Loucy (cell line): ENCODE results near the gene CAPN11.

Source experiments
- H2AFZ ChIP-seq: fragments of 200-600 bp; sonication (generic); 2 replicates; pipeline ENCODE4 v1.6.0; 2016; ENCODE audit warnings: antibody characterized with exemption, mild to moderate bottlenecking, low read length, moderate library complexity
- H3F3A ChIP-seq: fragments of 200-600 bp; 2 replicates; pipeline ENCODE4 v1.6.0; 2016; ENCODE audit warnings: antibody characterized with exemption, low read depth, mild to moderate bottlenecking
- H3K27me3 ChIP-seq: fragments of 200-600 bp; sonication (generic); 2 replicates; pipeline ENCODE4 v1.6.1; 2014; ENCODE audit warnings: low read length, mild to moderate bottlenecking; ENCODE audit not compliant: insufficient read depth, poor library complexity, severe bottlenecking
- H3K36me3 ChIP-seq: fragments of 200-600 bp; sonication (generic); 2 replicates; pipeline ENCODE4 v1.6.1; 2016; ENCODE audit warnings: low read length; ENCODE audit not compliant: insufficient read depth
- H3K4me1 ChIP-seq: fragments of 200-600 bp; sonication (generic); 2 replicates; pipeline ENCODE4 v1.5.1; 2014; ENCODE audit warnings: low read length, mild to moderate bottlenecking; ENCODE audit not compliant: insufficient read depth, poor library complexity, severe bottlenecking
- H3K4me2 ChIP-seq: fragments of 200-600 bp; sonication (generic); 2 replicates; pipeline ENCODE4 v1.6.0; 2014; ENCODE audit warnings: antibody characterized with exemption, low read length, low read depth, mild to moderate bottlenecking; ENCODE audit not compliant: poor library complexity, severe bottlenecking
- H3K4me3 ChIP-seq: fragments of 200-600 bp; sonication (generic); 2 replicates; pipeline ENCODE4 v1.5.1; 2014; ENCODE audit warnings: low read length, mild to moderate bottlenecking, mixed read lengths; ENCODE audit not compliant: poor library complexity, severe bottlenecking
- H3K79me2 ChIP-seq: fragments of 200-600 bp; sonication (generic); 2 replicates; pipeline ENCODE4 v1.6.1; 2014; ENCODE audit warnings: low read length; ENCODE audit not compliant: insufficient read depth
- H3K9ac ChIP-seq: fragments of 200-600 bp; sonication (generic); 2 replicates; pipeline ENCODE4 v1.6.0; 2014; ENCODE audit warnings: mild to moderate bottlenecking, low read depth, low read length, moderate library complexity; ENCODE audit not compliant: poor library complexity, severe bottlenecking
- H3K9me2 ChIP-seq: fragments of 200-600 bp; sonication (generic); replicated peaks from 2 replicates; pipeline ENCODE4 v1.6.1; 2016; ENCODE audit warnings: low read depth, low read length, mixed read lengths
- H3K9me3 ChIP-seq: fragments of 200-600 bp; sonication (generic); 2 replicates; pipeline ENCODE4 v1.6.1; 2014; ENCODE audit warnings: mild to moderate bottlenecking, antibody characterized with exemption, low read length, low read depth; ENCODE audit not compliant: insufficient read depth
- H4K20me1 ChIP-seq: fragments of 200-600 bp; sonication (generic); 2 replicates; pipeline ENCODE4 v1.6.0; 2014; ENCODE audit warnings: antibody characterized with exemption, low read length, mild to moderate bottlenecking; ENCODE audit not compliant: insufficient read depth, poor library complexity, severe bottlenecking
- CTCF ChIP-seq: fragments of 200-600 bp; sonication (generic); conservative IDR thresholded peaks from 2 replicates; pipeline ENCODE4 v1.5.1; 2014; ENCODE audit warnings: mild to moderate bottlenecking, antibody characterized with exemption, low read length
- EZH2phosphoT487 ChIP-seq: fragments of 200-600 bp; IDR thresholded peaks from 2 replicates; pipeline ENCODE4 v1.6.1; 2018; ENCODE audit warnings: antibody characterized with exemption, mild to moderate bottlenecking, moderate library complexity, borderline replicate concordance

The CAPN11 gene

GRCh38 chr6:44228031-44228430, 69.4 kb downstream of the CAPN11 start:
- H3K4me1 ChIP-seq, result peaks cover 26% of the 10 kb centered on the region
- no peak overlapping the region for H2AFZ ChIP-seq
- H3K4me3 ChIP-seq, result no peak overlapping the region
- no peaks in the 10 kb centered on the region for H3K9me2 ChIP-seq
- no peaks in the 10 kb centered on the region for H4K20me1 ChIP-seq
- no peaks in the 10 kb centered on the region for H3K27me3 ChIP-seq
- H3K36me3 ChIP-seq, result peaks cover 5% of the 10 kb centered on the region; the same call in 1 of the 2 replicates
- H3K4me2 ChIP-seq, result no peak overlapping the region
- H3K9ac ChIP-seq, result no peak overlapping the region
- H3K79me2 ChIP-seq, result peaks cover 34% of the 10 kb centered on the region
- no peak for TF ChIP-seq CTCF
- no peak for TF ChIP-seq EZH2phosphoT487
- no peaks in the 10 kb centered on the region for H3F3A ChIP-seq
- no peaks in the 10 kb centered on the region for H3K9me3 ChIP-seq

DNA sequence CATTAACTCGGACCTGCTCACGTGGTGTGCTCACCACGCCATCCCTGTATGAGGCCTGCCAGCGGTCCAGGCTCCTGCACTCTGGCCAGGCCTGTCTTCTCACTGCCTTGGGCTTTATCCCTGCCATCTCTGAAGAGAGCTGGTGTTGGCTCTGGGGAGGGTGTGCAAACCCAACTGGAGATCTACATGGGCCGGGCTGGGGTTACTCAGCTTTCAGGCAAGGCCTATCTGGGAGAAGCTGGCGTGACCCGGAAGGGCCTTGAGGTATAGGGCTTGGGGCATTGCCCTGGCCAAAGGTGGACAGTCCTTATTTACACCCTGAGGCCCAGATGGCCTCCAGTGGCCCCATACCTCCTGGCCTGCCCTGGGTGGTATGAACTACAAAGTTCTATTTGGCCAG, 69.8 kb downstream of the CAPN11 start:
- Histone ChIP-seq H2AFZ (no peak overlapping the region), H3K9me3 (no peaks in the 10 kb centered on the region), H3K4me3 (no peak overlapping the region), H3K9ac (no peak overlapping the region), H3K4me2 (no peak overlapping the region), H3K27me3 (no peaks in the 10 kb centered on the region), H3F3A (no peaks in the 10 kb centered on the region), H4K20me1 (no peaks in the 10 kb centered on the region), H3K79me2 (peaks cover 34% of the 10 kb centered on the region), H3K9me2 (no peaks in the 10 kb centered on the region), H3K4me1 (peaks cover 25% of the 10 kb centered on the region), H3K36me3 (peaks cover 5% of the 10 kb centered on the region; the same call in 1 of the 2 replicates)
- TF ChIP-seq CTCF (no peak), EZH2phosphoT487 (no peak)

DNA sequence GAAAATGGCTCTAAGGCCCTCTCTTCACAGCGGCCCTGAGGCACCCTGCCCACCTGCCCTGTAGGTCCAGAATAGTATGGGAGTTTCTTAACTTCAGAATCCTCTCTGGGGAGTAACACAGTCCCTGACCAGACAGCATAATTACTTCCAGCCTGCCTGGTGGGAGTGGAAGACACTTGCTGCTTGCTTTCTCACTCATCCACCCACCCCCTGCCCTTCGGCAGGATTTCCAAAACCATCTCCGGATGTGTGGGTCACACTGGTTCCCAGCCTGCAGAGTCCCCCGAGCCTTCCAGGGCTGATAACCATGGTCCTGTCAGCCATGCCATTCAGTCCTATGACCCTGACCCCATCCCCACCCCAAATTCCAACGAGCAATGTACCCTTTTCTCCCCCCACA, 70.2 kb downstream of the CAPN11 start:
- H3K9me3 ChIP-seq, result no peaks in the 10 kb centered on the region
- TF ChIP-seq EZH2phosphoT487, result no peak
- no peak for TF ChIP-seq CTCF
- no peak overlapping the region for H2AFZ ChIP-seq
- H3K4me1 ChIP-seq, result peaks cover 21% of the 10 kb centered on the region
- H3K9ac ChIP-seq, result no peak overlapping the region
- peaks cover 34% of the 10 kb centered on the region for H3K79me2 ChIP-seq
- H3K9me2 ChIP-seq, result no peaks in the 10 kb centered on the region
- no peak overlapping the region for H3K4me2 ChIP-seq
- no peaks in the 10 kb centered on the region for H3F3A ChIP-seq
- H3K27me3 ChIP-seq, result no peaks in the 10 kb centered on the region
- no peaks in the 10 kb centered on the region for H4K20me1 ChIP-seq
- peaks cover 5% of the 10 kb centered on the region; the same call in 1 of the 2 replicates for H3K36me3 ChIP-seq
- H3K4me3 ChIP-seq, result no peak overlapping the region
